Right renal cortex interstitium (tissue), 3 donors: Measurements from ENCODE around the gene GAREM2. TPM values are rescaled to one million over a fixed set of nuclear protein-coding genes. Genes with fewer than 3 reads are reported as not detected.

Source experiments
- DNase-seq, 3 donors: peaks; one replicate each; pipeline ENCODE4 v3.0.0-alpha.2; 2013; ENCODE audit warnings: low read depth in 3 of 3, low spot score in 2 of 3
- polyA plus RNA-seq, 3 donors: library from polyadenylated mRNA; unstranded; fragments of 120-200 nt; gene quantifications; one replicate each; pipeline ENCODE4 v1.2.1, GENCODE V29; 2013; ENCODE audit not compliant: insufficient read length in 3 of 3

GAREM2 gene
- polyA plus RNA-seq, 3 donors = 5.9 to 6.1 (median 6.0) TPM

DNA sequence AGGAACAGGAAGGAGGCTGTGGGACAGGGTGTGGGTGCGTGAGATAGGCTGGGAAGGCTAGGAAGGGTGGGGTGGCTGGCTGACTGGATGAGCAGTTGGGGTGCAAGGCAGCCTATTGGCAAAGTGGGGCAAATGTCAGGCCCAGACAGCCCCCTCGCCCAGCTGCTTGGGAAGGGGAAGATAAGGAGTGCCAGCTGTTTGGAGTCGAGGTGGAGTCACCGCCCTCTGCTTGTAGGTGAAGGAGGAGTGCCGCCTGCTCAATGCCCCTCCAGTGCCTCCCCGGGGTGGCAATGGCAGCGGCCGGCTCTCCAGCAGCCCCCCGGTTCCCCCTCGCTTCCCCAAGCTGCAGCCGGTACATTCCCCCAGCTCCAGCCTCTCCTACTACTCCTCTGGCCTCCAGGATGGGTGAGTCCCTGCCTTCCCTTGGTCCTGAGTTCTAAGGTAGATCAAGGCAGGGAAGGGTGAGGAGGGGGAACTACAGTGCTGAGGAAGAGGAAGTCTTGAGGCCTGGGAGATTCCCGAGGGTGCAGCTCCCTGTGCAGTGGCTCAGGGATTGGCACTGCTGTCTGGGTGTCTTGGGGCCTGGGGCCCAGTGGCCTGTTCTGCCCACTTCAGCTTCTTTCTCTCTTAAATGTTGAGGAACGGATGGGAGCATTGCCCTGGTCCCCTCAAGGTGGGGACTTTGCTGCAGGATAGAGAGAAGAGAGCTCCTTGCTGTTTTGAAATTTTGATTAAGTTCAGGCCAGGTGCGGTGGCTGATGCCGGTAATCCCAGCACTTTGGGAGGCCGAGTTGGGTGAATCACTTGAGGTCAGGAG, 13.3 kb downstream of the GAREM2 start:
- no peak for DNase-seq

DNA sequence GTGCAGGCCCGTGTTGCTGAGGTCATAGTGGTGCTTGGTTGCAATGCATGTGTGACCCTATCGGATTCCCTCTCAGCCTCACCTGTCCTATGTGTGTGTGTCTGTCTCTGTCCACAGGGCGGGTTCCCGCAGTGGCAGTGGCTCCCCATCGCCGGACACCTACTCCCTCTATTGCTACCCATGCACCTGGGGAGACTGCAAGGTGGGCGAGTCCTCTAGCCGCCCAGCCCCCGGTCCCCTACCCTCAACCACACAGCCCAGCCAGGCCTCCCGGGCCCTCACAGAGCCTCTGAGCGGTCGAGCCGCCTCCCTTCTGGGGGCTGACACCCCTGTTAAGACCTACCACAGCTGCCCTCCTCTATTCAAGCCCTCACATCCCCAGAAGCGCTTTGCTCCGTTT, 14.2 kb downstream of the GAREM2 start:
- DNase-seq = no peak

DNA sequence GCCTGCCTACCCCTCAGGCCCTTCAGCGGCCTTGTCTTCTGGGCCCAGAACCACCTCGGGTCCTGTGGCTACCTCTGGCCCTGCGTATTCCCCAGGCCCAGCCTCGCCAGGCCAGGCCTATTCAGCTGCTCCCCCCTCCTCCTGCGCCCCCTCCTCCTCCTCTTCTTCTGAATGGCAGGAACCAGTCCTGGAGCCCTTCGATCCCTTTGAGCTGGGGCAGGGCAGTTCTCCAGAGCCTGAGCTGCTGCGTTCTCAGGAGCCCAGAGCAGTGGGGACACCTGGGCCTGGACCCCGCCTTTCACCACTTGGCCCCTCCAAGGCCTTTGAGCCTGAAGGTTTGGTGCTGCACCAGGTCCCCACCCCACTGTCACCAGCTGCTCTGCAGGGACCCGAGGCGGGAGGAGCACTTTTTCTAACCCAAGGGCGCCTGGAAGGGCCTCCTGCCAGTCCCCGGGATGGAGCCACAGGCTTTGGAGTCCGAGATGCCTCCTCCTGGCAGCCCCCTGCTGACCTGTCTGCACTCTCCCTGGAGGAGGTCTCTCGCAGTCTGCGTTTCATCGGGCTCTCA, 14.7 kb downstream of the GAREM2 start:
- DNase-seq = no peak

DNA sequence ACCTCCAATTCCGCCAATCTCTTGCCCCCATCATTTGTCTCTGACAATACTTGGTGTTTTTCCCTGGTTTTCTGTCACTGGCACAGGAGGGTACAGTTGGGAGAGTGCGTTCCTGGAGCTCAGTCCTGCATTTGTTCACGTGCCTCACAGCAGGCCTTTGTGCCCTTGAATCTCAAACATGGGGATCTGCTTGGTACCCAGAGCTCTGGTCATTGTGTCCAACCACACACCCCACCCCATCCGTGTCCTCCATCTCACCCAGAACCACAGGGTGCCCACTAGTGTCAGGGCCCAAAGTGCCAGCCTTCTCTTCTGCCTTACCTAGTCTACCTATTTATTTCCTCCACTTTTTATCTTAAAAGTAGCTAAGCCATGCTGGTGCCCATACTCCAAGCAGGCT, 16.2 kb downstream of the GAREM2 start:
- DNase-seq = no peak

GRCh38 chr2:26189751-26190150, 16.9 kb downstream of the GAREM2 start:
- DNase-seq = no peak

- DNase-seq = no peak
Measured at GRCh38 chr2:26190369-26190768, 17.5 kb downstream of the GAREM2 start.

DNA sequence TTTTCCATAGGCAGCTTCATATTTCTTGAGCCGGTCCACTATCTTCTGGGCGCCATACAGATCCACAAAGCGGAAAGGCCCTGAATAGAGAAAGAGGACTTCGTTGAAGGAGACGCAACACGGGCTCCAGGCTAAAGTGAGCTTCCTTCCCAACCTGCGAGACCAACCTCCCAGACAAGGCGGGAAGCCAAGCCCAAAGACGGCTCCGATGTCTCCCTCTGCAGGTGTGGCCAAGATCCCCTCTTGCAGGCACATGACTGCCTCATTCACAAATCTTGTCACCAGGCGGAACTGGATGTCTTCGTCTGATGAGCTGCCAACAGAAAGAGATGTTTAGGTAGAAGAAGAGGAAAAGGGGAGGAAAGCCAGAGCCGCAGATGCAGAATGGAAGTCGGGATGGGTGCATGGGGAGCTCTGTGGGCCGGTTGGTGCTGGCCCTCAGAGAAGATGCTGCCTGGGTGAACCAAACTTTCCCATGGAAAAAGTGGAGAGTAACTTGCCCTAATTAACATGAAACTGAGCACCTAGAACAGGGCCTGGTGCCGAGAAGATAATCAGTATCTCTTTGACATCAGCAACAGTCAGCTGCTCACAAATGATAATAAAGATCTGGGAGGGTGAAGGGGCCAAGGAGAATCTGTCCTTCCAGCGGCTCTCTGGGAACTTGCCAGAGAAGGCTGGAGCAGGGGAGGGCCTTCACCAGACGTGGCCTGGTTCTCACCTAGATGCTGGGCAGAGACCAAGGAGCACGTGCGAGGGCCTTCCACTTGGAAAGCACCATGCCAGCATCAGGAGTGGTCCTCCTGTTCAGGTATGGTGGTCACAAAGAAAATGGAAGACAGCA, 18.6 kb downstream of the GAREM2 start:
- no peak for DNase-seq

DNA sequence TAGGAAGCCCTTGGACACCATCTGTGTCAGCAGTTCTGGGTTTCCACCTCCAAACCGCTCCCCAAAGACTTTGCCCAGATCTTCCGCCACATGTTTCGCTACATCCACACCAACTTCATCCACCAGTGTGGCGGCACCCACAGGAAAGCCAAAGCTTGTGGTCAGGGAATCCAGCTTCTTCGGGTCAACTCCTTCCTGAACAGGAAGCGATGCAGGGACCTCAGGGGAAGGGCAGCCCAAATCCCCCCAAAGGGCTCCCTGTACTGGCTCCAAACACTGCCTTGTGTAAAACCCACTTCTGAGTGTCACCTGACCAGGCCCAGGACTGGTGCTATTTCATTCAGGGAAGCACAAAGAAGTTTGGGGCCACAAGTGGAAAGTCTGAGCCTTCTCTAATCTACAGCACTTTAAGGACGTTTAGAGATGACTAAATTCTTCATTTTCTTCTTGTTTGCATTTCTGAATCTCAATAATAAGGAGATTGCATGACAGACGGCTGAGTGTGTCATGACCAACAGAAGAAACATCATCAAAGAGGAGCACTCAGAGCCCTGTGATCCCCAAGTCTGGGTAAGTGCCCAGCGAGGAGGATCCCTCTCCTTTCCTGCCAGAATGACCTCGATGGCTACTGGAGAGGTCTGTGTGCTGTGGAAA, 20.8 kb downstream of the GAREM2 start:
- DNase-seq = no peak

DNA sequence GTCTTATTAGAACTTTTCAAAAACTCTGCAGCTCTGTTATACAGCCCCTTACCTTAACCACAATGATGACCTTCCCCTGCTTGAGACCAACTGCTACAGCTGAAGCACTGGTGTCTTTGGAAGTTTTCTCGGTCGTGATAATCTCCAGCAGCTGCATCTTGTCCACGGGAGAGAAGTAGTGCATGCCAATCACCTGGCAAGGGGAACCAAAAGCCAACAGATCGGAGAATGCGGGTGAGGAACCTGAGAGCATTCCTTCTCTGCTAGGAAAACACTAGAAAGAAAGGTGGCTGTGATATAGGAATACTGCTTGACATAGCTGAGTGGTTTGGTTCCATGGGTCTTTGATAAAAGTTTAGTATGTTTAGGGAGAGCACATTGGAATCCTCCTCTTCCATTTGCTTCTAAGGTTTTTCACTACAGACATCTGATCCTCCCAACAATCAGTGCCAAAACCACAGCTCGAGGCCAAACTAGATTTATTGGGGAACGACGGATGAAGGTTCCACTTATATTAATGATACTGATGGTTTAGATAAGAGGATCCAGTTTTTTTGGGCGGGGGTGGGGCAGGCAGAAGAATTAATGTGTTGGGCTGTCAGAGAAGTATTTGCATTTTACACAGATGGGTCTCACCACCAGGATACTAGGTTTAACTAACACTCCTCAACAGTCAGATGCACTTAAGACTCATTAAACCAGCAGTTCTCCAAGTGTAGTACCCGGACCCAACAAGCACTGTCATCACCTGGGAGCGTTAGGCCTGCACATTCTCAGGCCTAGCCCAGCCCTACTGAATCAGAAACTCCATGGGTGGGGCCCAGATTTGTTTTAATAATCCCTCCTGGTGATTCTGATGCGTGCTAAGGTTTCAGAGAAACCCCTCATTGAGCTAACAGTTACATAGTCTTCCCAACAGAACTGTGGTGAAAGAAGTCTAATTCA, 22.4 kb downstream of the GAREM2 start:
- DNase-seq = no peak

DNA sequence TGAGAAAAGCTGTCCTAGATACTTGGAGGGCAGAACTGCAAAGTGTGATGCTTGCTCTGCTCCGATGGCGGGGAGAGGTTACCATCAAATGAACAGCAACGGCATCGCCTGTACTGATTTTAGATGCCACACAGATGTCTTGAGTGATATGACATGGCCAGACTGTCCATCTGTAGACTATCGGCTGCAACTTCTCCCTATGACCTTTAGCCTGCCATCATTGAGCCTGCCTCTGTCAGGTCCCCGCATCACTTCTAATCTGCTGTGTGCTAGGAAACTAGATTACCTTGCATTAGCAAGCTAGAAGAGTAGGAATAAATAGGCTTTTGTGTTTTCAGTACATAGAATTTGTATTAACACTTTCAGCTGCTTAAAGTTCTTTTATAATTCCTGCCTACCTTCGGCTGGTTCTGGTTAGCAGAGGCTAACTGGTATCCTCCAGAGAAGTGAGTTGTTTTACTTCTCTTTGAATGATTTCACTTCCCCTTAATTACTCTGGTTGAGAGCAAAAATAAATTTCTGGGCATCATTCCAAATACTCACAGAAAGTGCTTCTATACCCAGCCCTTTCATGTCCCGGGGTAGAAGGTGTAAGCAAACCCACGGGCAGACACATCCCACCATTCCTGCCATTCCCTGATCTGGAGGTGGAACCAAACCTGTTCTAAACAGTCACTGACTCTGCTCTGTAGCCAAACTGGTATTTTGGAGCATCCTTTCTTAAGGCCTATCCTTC, 24.0 kb downstream of the GAREM2 start:
- no peak for DNase-seq

- no peak for DNase-seq
Measured at GRCh38 chr2:26197516-26197915, 24.6 kb downstream of the GAREM2 start.

GRCh38 chr2:26202981-26203490, 30.1 kb downstream of the GAREM2 start:
- no peak for DNase-seq

- DNase-seq = no peak
Measured at GRCh38 chr2:26203906-26204305, 31.0 kb downstream of the GAREM2 start.

- no peak for DNase-seq
Measured at GRCh38 chr2:26212011-26212410, 39.1 kb downstream of the GAREM2 start.

DNA sequence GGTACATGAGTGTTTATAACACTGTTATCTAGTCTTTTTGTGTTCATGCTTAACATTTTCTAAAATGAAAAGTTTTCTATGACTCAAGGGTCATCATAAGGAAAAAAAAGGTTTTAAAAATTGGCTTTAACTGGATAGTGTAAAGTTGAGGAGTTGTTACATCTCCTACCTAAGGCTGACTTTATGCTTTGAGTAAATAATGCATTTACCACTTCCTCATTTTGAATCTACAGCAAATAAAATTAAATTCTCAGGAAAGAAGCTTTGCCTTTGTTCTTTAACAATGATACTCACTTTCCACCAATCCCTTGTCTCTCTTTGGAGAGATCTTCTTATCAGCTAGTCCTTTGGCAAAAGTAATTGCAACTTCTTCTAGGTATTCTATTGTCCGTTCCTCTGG, 41.9 kb downstream of the GAREM2 start:
- no peak for DNase-seq

- DNase-seq = no peak
Measured at GRCh38 chr2:26215833-26216232, 42.9 kb downstream of the GAREM2 start.

- DNase-seq = no peak
Measured at GRCh38 chr2:26216587-26216986, 43.7 kb downstream of the GAREM2 start.

- no peak for DNase-seq
Measured at GRCh38 chr2:26217720-26218119, 44.8 kb downstream of the GAREM2 start.

DNA sequence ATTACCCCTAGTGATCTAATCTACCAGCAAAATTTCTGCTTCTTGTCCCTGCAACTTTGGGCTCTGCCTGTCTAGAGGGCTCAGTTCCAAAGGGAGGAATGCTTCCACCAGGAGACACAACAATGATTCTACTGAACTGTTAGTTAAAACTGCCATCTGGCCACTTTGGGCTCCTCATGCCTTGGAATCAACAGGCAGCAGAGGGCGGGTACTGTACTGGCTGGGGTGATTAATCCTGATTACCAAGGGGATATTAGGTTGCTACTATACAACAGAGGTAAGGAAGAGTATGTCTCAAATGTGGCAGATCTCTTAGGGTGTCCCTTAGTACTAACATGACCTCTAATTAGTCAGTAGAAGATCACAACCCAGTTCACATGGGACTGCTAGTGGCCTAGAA, 50.1 kb downstream of the GAREM2 start:
- DNase-seq = no peak
